Stimulated activated naive CD4-positive, alpha-beta T cell treated with Interleukin-2 at 50 U/mL for 16 hours (primary cell): ENCODE results near the gene RHEBL1.
"Not testable (repeated sequence)": the region's sequence is repeated elsewhere in the genome, so short reads cannot be mapped to it uniquely, and the experiment has no call there.

Experiments used
- DNase-seq: peaks from one replicate; lab custom pipeline; 2025; lab: John Stamatoyannopoulos, UW

RHEBL1 gene

GRCh38 chr12:49089821-49090773 is 20.3 kb upstream of the RHEBL1 start:
- peak; percentile 22 for DNase-seq

- DNase-seq: no peak
Measured at GRCh38 chr12:49088932-49089330, 19.2 kb upstream of the RHEBL1 start.

- DNase-seq: peak; percentile 52
Measured at GRCh38 chr12:49088150-49088931, 18.6 kb upstream of the RHEBL1 start.

GRCh38 chr12:49086116-49086515 is 16.3 kb upstream of the RHEBL1 start:
- no peak for DNase-seq

GRCh38 chr12:49084438-49084837 is 14.7 kb upstream of the RHEBL1 start:
- DNase-seq: no peak

GRCh38 chr12:49079793-49080192 is 10.0 kb upstream of the RHEBL1 start:
- no peak for DNase-seq

- DNase-seq: no peak
Measured at GRCh38 chr12:49070971-49071370, 1.2 kb upstream of the RHEBL1 start.

GRCh38 chr12:49068879-49069506 is 786 bp downstream of the RHEBL1 start:
- DNase-seq: no peak

GRCh38 chr12:49066120-49066519 is 3.7 kb downstream of the RHEBL1 start:
- no peak for DNase-seq

GRCh38 chr12:49064767-49065152 is 5.0 kb downstream of the RHEBL1 start:
- DNase-seq: no peak

GRCh38 chr12:49061916-49062315 is 7.9 kb downstream of the RHEBL1 start:
- not testable (repeated sequence) for DNase-seq

- no peak for DNase-seq
Measured at GRCh38 chr12:49061157-49061650, 8.6 kb downstream of the RHEBL1 start.

- DNase-seq: peak; percentile 90
Measured at GRCh38 chr12:49060237-49061156, 9.3 kb downstream of the RHEBL1 start, which contains the start of gene KMT2D. Gene KMT2D (minus strand): TSS chr12:49060794. CDS start chr12:49055324, 5,470 bp downstream.

GRCh38 chr12:49059299-49060171 is 10.2 kb downstream of the RHEBL1 start:
- DNase-seq: no peak

- no peak for DNase-seq
Measured at GRCh38 chr12:49059045-49059298, 10.8 kb downstream of the RHEBL1 start.

- DNase-seq: no peak
Measured at GRCh38 chr12:49058366-49059044, 11.3 kb downstream of the RHEBL1 start.

- no peak for DNase-seq
Measured at GRCh38 chr12:49057888-49058287, 11.9 kb downstream of the RHEBL1 start.

GRCh38 chr12:49055978-49056754 is 13.6 kb downstream of the RHEBL1 start:
- DNase-seq: peak; percentile 37

- no peak for DNase-seq
Measured at GRCh38 chr12:49055092-49055491, 14.7 kb downstream of the RHEBL1 start.
